ENCODE results near the gene OBP2A.
"Not testable (repeated sequence)": the region's sequence is repeated elsewhere in the genome, so short reads cannot be mapped to it uniquely, and the experiment has no call there.

Gene OBP2A

GRCh38 chr9:135545646-135546176 is at the start of gene OBP2A:
Gene OBP2A, plus strand, starts transcription at chr9:135546126. Its CDS starts 55 bp downstream, at chr9:135546181.
- H3K27ac ChIP-seq (ENCODE audit: low read length); H3K9me3 ChIP-seq (ENCODE audit: insufficient read depth, low read length, severe bottlenecking); H3K27me3 ChIP-seq (ENCODE audit: insufficient read depth, low read length, poor library complexity); H3K79me2 ChIP-seq (ENCODE audit: insufficient read depth, low read length); H3K36me3 ChIP-seq (ENCODE audit: insufficient read depth, low read length); ATAC-seq (ENCODE audit: insufficient read depth, low read depth); H2AFZ ChIP-seq (ENCODE audit: low read depth, low read length); H3K4me1 ChIP-seq (ENCODE audit: insufficient read depth, low read length); H3K4me3 ChIP-seq (ENCODE audit: low read depth in 1 of 2, low read length in 2 of 2); DNase-seq; H3K9ac ChIP-seq (ENCODE audit: low read depth, low read length); H3K4me2 ChIP-seq (ENCODE audit: insufficient read depth, low read length); H4K20me1 ChIP-seq (ENCODE audit: insufficient read depth, low read length): not testable (repeated sequence)

GRCh38 chr9:135498381-135499126 is 47.4 kb upstream of the OBP2A start:
- Histone ChIP-seq H3K36me3 (ENCODE audit: insufficient read depth, low read length) (peaks cover 20% of the 10 kb centered on the region), H3K4me3 (ENCODE audit: low read depth in 1 of 2, low read length in 2 of 2) (no peak overlapping the region), H3K79me2 (ENCODE audit: insufficient read depth, low read length) (peaks cover 24% of the 10 kb centered on the region), H3K9me3 (ENCODE audit: insufficient read depth, low read length, severe bottlenecking) (no peaks in the 10 kb centered on the region), H4K20me1 (ENCODE audit: insufficient read depth, low read length) (peaks cover 32% of the 10 kb centered on the region), H3K4me1 (ENCODE audit: insufficient read depth, low read length) (peaks cover 30% of the 10 kb centered on the region), H2AFZ (ENCODE audit: low read depth, low read length) (no peak overlapping the region), H3K4me2 (ENCODE audit: insufficient read depth, low read length) (no peak overlapping the region), H3K9ac (ENCODE audit: low read depth, low read length) (no peak overlapping the region), H3K27ac (ENCODE audit: low read length) (no peak overlapping the region), H3K27me3 (ENCODE audit: insufficient read depth, low read length, poor library complexity) (peaks cover 2% of the 10 kb centered on the region)
- ATAC-seq (ENCODE audit: insufficient read depth, low read depth) (no peak), DNase-seq (no peak)
- TF ChIP-seq CTCF (IDR thresholded peaks at IDR 0.05; ENCODE audit: borderline replicate concordance, extremely low read depth, low read length, poor library complexity, severe bottlenecking) (no peak), EZH2 (IDR thresholded peaks at IDR 0.05; ENCODE audit: borderline replicate concordance, low read depth, low read length, severe bottlenecking) (no peak)

GRCh38 chr9:135499326-135500070 is 46.4 kb upstream of the OBP2A start:
- peaks cover 30% of the 10 kb centered on the region for H3K36me3 ChIP-seq (ENCODE audit: insufficient read depth, low read length)
- ATAC-seq (ENCODE audit: insufficient read depth, low read depth) (peak; percentile 68), DNase-seq (peak; percentile 87)
- H2AFZ ChIP-seq (ENCODE audit: low read depth, low read length): peak overlapping the region; percentile 92
- peak overlapping the region; percentile 76 to 93; a peak in 3 of 4 replicates for H3K4me3 ChIP-seq (ENCODE audit: low read depth in 1 of 2, low read length in 2 of 2)
- peaks cover 42% of the 10 kb centered on the region for H4K20me1 ChIP-seq (ENCODE audit: insufficient read depth, low read length)
- peak overlapping the region; percentile 96 for H3K9ac ChIP-seq (ENCODE audit: low read depth, low read length)
- H3K27me3 ChIP-seq (ENCODE audit: insufficient read depth, low read length, poor library complexity): peaks cover 2% of the 10 kb centered on the region
- H3K27ac ChIP-seq (ENCODE audit: low read length): peak overlapping the region; percentile 14; the same call in 1 of the 2 replicates
- peaks cover 30% of the 10 kb centered on the region for H3K4me1 ChIP-seq (ENCODE audit: insufficient read depth, low read length)
- H3K4me2 ChIP-seq (ENCODE audit: insufficient read depth, low read length): peak overlapping the region; percentile 99
- no peaks in the 10 kb centered on the region for H3K9me3 ChIP-seq (ENCODE audit: insufficient read depth, low read length, severe bottlenecking)
- no peak for TF ChIP-seq CTCF (IDR thresholded peaks at IDR 0.05; ENCODE audit: borderline replicate concordance, extremely low read depth, low read length, poor library complexity, severe bottlenecking)
- H3K79me2 ChIP-seq (ENCODE audit: insufficient read depth, low read length): peaks cover 24% of the 10 kb centered on the region

GRCh38 chr9:135500071-135500524 is 45.8 kb upstream of the OBP2A start:
- Histone ChIP-seq H3K79me2 (ENCODE audit: insufficient read depth, low read length) (peaks cover 24% of the 10 kb centered on the region), H3K9ac (ENCODE audit: low read depth, low read length) (peak overlapping the region; percentile 96), H3K4me2 (ENCODE audit: insufficient read depth, low read length) (peak overlapping the region; percentile 99), H3K9me3 (ENCODE audit: insufficient read depth, low read length, severe bottlenecking) (no peaks in the 10 kb centered on the region), H3K4me1 (ENCODE audit: insufficient read depth, low read length) (peaks cover 30% of the 10 kb centered on the region), H2AFZ (ENCODE audit: low read depth, low read length) (peak overlapping the region; percentile 92), H4K20me1 (ENCODE audit: insufficient read depth, low read length) (peaks cover 48% of the 10 kb centered on the region), H3K27me3 (ENCODE audit: insufficient read depth, low read length, poor library complexity) (peaks cover under 1% of the 10 kb centered on the region), H3K4me3 (ENCODE audit: low read depth in 1 of 2, low read length in 2 of 2) (peak overlapping the region; percentile 76 to 93; a peak in 3 of 4 replicates), H3K27ac (ENCODE audit: low read length) (peak overlapping the region; percentile 14; the same call in 1 of the 2 replicates), H3K36me3 (ENCODE audit: insufficient read depth, low read length) (peaks cover 36% of the 10 kb centered on the region)
- peak; percentile 12; the same call in 2 of the 3 replicates for ATAC-seq (ENCODE audit: insufficient read depth, low read depth)
- no peak for DNase-seq
- no peak for TF ChIP-seq EZH2 (IDR thresholded peaks at IDR 0.05; ENCODE audit: borderline replicate concordance, low read depth, low read length, severe bottlenecking)

Data from DND-41 (cell line).